GM12892 (cell line): Measurements from ENCODE around the gene KCNJ6.

Source experiments
- POLR2A ChIP-seq: IDR thresholded peaks from 2 replicates; pipeline ENCODE4 v1.6.1; 2011; ENCODE audit warnings: low read depth, low read length, control low read depth
- POLR2AphosphoS5 ChIP-seq: IDR thresholded peaks from 2 replicates; pipeline ENCODE4 v1.6.1; 2011; ENCODE audit warnings: low read depth, low read length, control low read depth

- TF ChIP-seq POLR2A (no peak), POLR2AphosphoS5 (no peak)
Observed at GRCh38 chr21:37667380-37667779, 248.9 kb downstream of the KCNJ6 start.
